Panc1 (cell line): Measurements from ENCODE around the gene AHSG. TPM values are rescaled to one million over a fixed set of nuclear protein-coding genes. Genes with fewer than 3 reads are reported as not detected.

ENCODE experiments used
- ATAC-seq: fragments of 200-7000 bp; cut with Tn5 transposase; 2 replicates; pipeline ENCODE4 v1.9.1; 2020; ENCODE audit warnings: mild to moderate bottlenecking, moderate library complexity
- BruUV-seq: library from RNA; stranded (reverse); fragments of 400-500 nt; replicated peaks from 2 replicates; lab custom pipeline; 2021; lab: Mats Ljungman, UMichigan
- CTCF ChIA-PET: fragments of 300-600 bp; sonication (Branson Sonifier 250); formaldehyde crosslinking; loops from one replicate; lab custom pipeline; 2022; ENCODE audit warnings: antibody characterized with exemption; lab: Charles Lee
- POLR2A ChIA-PET: fragments of 300-600 bp; sonication (Branson Sonifier 250); formaldehyde crosslinking; loops from one replicate; lab custom pipeline; 2022; ENCODE audit warnings: antibody characterized with exemption; lab: Charles Lee
- DNase-seq: peaks from one replicate; pipeline ENCODE4 v3.0.0-alpha.2; 2010; ENCODE audit warnings: low read depth, low spot score
- H3K27ac ChIP-seq: 2 replicates; pipeline ENCODE4 v1.5.1; 2011; ENCODE audit warnings: mild to moderate bottlenecking, low read length, inconsistent platforms
- H3K27me3 ChIP-seq: fragments of 200-500 bp; sonication (Bioruptor generic); 2 replicates; pipeline ENCODE4 v1.6.0; 2014; ENCODE audit warnings: low read length, inconsistent platforms; ENCODE audit not compliant: control insufficient read depth, insufficient read depth
- H3K36me3 ChIP-seq: fragments of 200-500 bp; sonication (Bioruptor generic); 2 replicates; pipeline ENCODE4 v1.5.1; 2014; ENCODE audit warnings: inconsistent platforms, mild to moderate bottlenecking, low read length, moderate library complexity; ENCODE audit not compliant: control insufficient read depth, insufficient read depth
- H3K4me1 ChIP-seq: 2 replicates; pipeline ENCODE4 v1.5.1; 2011; ENCODE audit warnings: inconsistent platforms, mild to moderate bottlenecking, low read length, moderate library complexity; ENCODE audit not compliant: control insufficient read depth, insufficient read depth
- H3K4me3 ChIP-seq, 2 experiments: 2 replicates each; pipeline ENCODE4 v1.5.1; 2011 to 2012; ENCODE audit warnings: low read depth in 2 of 2, low read length in 2 of 2, mild to moderate bottlenecking in 2 of 2, inconsistent platforms in 1 of 2, moderate library complexity in 1 of 2
- H3K9me3 ChIP-seq: fragments of 200-500 bp; sonication (Bioruptor generic); 2 replicates; pipeline ENCODE4 v1.5.1; 2014; ENCODE audit warnings: low read depth, mild to moderate bottlenecking, inconsistent platforms, low read length, moderate library complexity; ENCODE audit not compliant: control insufficient read depth, insufficient read depth
- POLR2AphosphoS5 ChIP-seq: IDR thresholded peaks from 2 replicates; pipeline ENCODE4 v1.6.1; 2012; ENCODE audit warnings: mild to moderate bottlenecking, low read depth, low read length, moderate library complexity
- SIN3A ChIP-seq: IDR thresholded peaks from 2 replicates; pipeline ENCODE4 v1.6.1; 2012; ENCODE audit warnings: low read depth, mild to moderate bottlenecking, low read length, moderate library complexity, borderline replicate concordance; ENCODE audit not compliant: insufficient read depth
- TCF7L2 ChIP-seq: IDR thresholded peaks from 2 replicates; pipeline ENCODE4 v1.6.1; 2011; ENCODE audit warnings: mild to moderate bottlenecking, low read depth, low read length, inconsistent platforms
- in situ Hi-C: cut with HindIII; loops from 2 replicates; pipeline ENCODE4 v1.10.0; 2016; ENCODE audit warnings: low sequenced_read_pairs, low pct_unique_long_range_greater_than_20kb
- intact Hi-C: fragments of 100-400 bp; cut with micrococcal nuclease; formaldehyde crosslinking; loops from one replicate; pipeline ENCODE4 v1.10.0; 2022; ENCODE audit not compliant: unreplicated experiment
- total RNA-seq: library from RNA; stranded (reverse); gene quantifications from one replicate; pipeline ENCODE4 v1.2.1, GENCODE V29; 2021; ENCODE audit not compliant: unreplicated experiment
- TF ChIP-seq, protein P1 (sequence below): fragments of 450-650 bp; IDR thresholded peaks from 2 replicates; pipeline ENCODE4 v1.5.1; 2017; ENCODE audit warnings: mild to moderate bottlenecking
- TF ChIP-seq, protein P2 (sequence below), 2 experiments: IDR thresholded peaks; 2 replicates each; pipeline ENCODE4 v1.6.1; 2011 to 2012; ENCODE audit warnings: low read depth in 2 of 2, control low read depth in 1 of 2, low read length in 1 of 2, mild to moderate bottlenecking in 1 of 2, moderate library complexity in 1 of 2; ENCODE audit not compliant: insufficient read depth in 1 of 2

AHSG gene
- total RNA-seq, 1 experiment from 2014 or later: 0.85 TPM

DNA sequence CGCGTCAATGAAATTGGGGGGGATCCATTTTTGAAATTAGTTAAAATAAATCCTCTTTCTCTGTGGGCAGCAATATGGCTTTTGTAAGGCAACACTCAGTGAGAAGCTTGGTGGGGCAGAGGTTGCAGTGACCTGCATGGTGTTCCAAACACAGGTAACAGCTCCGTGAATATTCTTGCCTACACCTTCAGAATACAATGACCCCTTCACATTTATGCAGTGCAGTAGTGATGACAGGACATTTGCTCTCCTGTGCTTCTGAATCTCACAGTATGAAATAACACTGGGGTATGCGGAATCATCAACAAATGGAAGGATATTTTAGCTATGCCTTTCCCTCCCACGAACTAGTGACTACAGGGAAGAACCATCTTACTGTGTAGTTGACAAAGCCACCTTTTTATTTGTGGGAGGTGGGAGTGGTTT lies 6.9 kb downstream of the AHSG start:
- no peaks in the 10 kb centered on the region for H3K9me3 ChIP-seq
- no peak for ATAC-seq
- intact Hi-C loops (no loop called here), in situ Hi-C loops (no loop called here)
- H3K4me1 ChIP-seq: 0 out of 2 replicates have a peak, but pooled peaks cover 6% of the 10 kb centered on the region
- BruUV-seq: no TSS peak
- TF ChIP-seq, protein P1, sequence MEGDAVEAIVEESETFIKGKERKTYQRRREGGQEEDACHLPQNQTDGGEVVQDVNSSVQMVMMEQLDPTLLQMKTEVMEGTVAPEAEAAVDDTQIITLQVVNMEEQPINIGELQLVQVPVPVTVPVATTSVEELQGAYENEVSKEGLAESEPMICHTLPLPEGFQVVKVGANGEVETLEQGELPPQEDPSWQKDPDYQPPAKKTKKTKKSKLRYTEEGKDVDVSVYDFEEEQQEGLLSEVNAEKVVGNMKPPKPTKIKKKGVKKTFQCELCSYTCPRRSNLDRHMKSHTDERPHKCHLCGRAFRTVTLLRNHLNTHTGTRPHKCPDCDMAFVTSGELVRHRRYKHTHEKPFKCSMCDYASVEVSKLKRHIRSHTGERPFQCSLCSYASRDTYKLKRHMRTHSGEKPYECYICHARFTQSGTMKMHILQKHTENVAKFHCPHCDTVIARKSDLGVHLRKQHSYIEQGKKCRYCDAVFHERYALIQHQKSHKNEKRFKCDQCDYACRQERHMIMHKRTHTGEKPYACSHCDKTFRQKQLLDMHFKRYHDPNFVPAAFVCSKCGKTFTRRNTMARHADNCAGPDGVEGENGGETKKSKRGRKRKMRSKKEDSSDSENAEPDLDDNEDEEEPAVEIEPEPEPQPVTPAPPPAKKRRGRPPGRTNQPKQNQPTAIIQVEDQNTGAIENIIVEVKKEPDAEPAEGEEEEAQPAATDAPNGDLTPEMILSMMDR: no peak
- TF ChIP-seq SIN3A (no peak), TCF7L2 (no peak), POLR2AphosphoS5 (no peak)
- TF ChIP-seq, protein P2, sequence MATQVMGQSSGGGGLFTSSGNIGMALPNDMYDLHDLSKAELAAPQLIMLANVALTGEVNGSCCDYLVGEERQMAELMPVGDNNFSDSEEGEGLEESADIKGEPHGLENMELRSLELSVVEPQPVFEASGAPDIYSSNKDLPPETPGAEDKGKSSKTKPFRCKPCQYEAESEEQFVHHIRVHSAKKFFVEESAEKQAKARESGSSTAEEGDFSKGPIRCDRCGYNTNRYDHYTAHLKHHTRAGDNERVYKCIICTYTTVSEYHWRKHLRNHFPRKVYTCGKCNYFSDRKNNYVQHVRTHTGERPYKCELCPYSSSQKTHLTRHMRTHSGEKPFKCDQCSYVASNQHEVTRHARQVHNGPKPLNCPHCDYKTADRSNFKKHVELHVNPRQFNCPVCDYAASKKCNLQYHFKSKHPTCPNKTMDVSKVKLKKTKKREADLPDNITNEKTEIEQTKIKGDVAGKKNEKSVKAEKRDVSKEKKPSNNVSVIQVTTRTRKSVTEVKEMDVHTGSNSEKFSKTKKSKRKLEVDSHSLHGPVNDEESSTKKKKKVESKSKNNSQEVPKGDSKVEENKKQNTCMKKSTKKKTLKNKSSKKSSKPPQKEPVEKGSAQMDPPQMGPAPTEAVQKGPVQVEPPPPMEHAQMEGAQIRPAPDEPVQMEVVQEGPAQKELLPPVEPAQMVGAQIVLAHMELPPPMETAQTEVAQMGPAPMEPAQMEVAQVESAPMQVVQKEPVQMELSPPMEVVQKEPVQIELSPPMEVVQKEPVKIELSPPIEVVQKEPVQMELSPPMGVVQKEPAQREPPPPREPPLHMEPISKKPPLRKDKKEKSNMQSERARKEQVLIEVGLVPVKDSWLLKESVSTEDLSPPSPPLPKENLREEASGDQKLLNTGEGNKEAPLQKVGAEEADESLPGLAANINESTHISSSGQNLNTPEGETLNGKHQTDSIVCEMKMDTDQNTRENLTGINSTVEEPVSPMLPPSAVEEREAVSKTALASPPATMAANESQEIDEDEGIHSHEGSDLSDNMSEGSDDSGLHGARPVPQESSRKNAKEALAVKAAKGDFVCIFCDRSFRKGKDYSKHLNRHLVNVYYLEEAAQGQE (IDR thresholded peaks at IDR 0.05; ENCODE audit: insufficient read depth in 1 of 2, low read depth in 2 of 2, low read length in 1 of 2): no peak
- H3K27me3 ChIP-seq: peaks cover 16% of the 10 kb centered on the region
- H3K4me3 ChIP-seq: no peak overlapping the region
- H3K36me3 ChIP-seq: no peaks in the 10 kb centered on the region
- DNase-seq: no peak
- CTCF ChIA-PET: interaction anchor here (0.5 kb wide), 1 partner anchor 638 kb away, joined by 3 read pairs; no protein-coding TSS in a partner anchor
- POLR2A ChIA-PET: no interaction called here
- H3K27ac ChIP-seq: no peak overlapping the region

DNA sequence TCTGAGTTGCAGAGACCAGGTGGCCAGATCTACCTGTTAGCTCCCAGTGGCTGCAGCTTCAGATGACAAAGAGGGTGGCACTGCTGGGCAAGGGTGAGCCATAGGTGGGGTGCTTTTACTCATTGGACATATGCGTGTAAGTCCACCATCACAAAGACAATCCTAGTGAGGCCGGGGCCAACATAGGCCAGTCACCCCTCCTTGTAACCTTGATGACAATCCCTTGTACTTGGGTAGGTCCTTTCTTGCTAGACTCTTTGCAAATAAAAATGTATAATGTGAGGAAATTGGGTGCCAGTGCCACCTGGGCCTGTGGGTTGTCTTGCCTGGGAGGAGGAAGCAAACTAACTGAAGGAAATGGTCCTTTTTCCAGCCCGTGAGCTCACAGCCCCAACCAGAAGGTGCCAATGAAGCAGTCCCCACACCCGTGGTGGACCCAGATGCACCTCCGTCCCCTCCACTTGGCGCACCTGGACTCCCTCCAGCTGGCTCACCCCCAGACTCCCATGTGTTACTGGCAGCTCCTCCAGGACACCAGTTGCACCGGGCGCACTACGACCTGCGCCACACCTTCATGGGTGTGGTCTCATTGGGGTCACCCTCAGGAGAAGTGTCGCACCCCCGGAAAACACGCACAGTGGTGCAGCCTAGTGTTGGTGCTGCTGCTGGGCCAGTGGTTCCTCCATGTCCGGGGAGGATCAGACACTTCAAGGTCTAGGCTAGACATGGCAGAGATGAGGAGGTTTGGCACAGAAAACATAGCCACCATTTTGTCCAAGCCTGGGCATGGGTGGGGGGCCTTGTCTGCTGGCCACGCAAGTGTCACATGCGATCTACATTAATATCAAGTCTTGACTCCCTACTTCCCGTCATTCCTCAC lies 7.6 kb downstream of the AHSG start:
- no peaks in the 10 kb centered on the region for H3K36me3 ChIP-seq
- ATAC-seq (no peak), DNase-seq (no peak)
- in situ Hi-C loops (no loop called here), intact Hi-C loops (no loop called here)
- H3K9me3 ChIP-seq: no peaks in the 10 kb centered on the region
- no peak overlapping the region for H3K4me3 ChIP-seq
- TF ChIP-seq TCF7L2: no peak
- no peak for TF ChIP-seq POLR2AphosphoS5
- no peak for TF ChIP-seq SIN3A
- TF ChIP-seq, protein P2 (IDR thresholded peaks at IDR 0.05; ENCODE audit: insufficient read depth in 1 of 2, low read depth in 2 of 2, low read length in 1 of 2): no peak
- TF ChIP-seq, protein P1: no peak
- no peak overlapping the region for H3K27ac ChIP-seq
- BruUV-seq: no TSS peak
- POLR2A ChIA-PET: no interaction called here
- CTCF ChIA-PET: interaction anchor here (0.5 kb wide), 1 partner anchor 638 kb away, joined by 3 read pairs; no protein-coding TSS in a partner anchor
- 0 out of 2 replicates have a peak, but pooled peaks cover 6% of the 10 kb centered on the region for H3K4me1 ChIP-seq
- H3K27me3 ChIP-seq: peaks cover 16% of the 10 kb centered on the region
